Heart left ventricle (tissue), 13 donors: ENCODE measurements around the gene SSBP3.

Source experiments
- CTCF ChIP-seq, 12 donors: fragments of 200-600 bp; sonication (generic) in 4 of 12; IDR thresholded peaks; one replicate each; pipeline versions ENCODE4 v1.5.0 to v1.8.0; 2018 to 2022; ENCODE audit warnings: antibody characterized with exemption in 12 of 12, mild to moderate bottlenecking in 5 of 12
- POLR2A ChIP-seq, 2 donors: fragments of 450-650 bp; IDR thresholded peaks; one replicate each; pipeline ENCODE4 v1.6.1; 2017; ENCODE audit warnings: antibody characterized with exemption in 2 of 2, mild to moderate bottlenecking in 2 of 2, moderate library complexity in 2 of 2
- donor health status: ischemic (EF 13 %, LVEDD 7.1; RV severe dilation, severe dysfunction).
- donor health status: DM: no; HTN: yes; CAD: no.
- donor health status: DM: no; HTN: no; CAD: no.
- donor health status: ischemic (EF 25% LVEDD 6.9; RV normal size, moderate dysfunction).
- donor health status: ischemic (EF 25% LVEDD 5.7; RV mildly dilated, moderate dysfunction).
- donor health status: ischemic (EF 35%, LVEDD 5.7; RV mildly dilated, moderate dysfunction).
- donor health status: nonischemic (EF 11% LVEDD 7.7; RV severe dilation, severe dysfunction).
- donor health status: DM: yes; HTN: yes; CAD: no.
- donor health status: PGD.
- donor health status: ischemic (EF 29% LVEDD 5.4; RV normal size, mild dysfunction).
- donor health status: nonischemic (EF 23%, LVEDD 6.1; RV moderate dilation, normal function).

- no peak for TF ChIP-seq POLR2A (IDR thresholded peaks at IDR 0.05)
- TF ChIP-seq CTCF (IDR thresholded peaks at IDR 0.05): no peak
These were observed 186.5 kb downstream of the SSBP3 start for GRCh38 chr1:54219688-54220003.
